ENCODE measurements around the gene GTF2A1. TPM values are rescaled to one million over a fixed set of nuclear protein-coding genes. Genes with fewer than 3 reads are reported as not detected.
"Not testable (repeated sequence)": the region's sequence is repeated elsewhere in the genome, so short reads cannot be mapped to it uniquely, and the experiment has no call there.

The GTF2A1 gene
- total RNA-seq, 1 experiment from 2014 or later: 54.3 TPM

DNA sequence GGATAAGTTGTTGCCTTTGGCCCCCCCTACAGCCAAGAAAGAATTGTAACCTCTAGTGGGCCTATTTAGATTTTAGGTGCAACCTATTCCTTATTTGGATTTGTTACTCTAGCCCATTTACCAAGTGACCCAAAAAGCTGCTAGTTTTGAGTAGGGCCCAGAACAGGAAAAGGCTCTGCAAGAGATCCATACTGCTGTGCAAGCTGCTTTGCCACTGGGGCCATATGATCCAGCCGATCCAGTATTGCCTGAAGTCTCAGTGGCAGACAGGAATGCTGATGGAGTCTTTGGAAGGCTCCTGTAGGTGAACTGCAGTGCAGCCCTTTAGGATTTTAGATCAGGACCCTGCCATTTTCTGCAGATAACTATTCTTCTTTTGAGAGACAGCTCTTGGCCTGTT lies 12.9 kb upstream of the GTF2A1 start:
- H3K27ac ChIP-seq (ENCODE audit: low read depth, low read length, poor library complexity, severe bottlenecking): no peak overlapping the region
- intact Hi-C loops (cut with micrococcal nuclease; ENCODE audit: unreplicated experiment): no loop called here
- DNase-seq (ENCODE audit: low spot score): no peak
- no peak for TF ChIP-seq CTCF (conservative IDR thresholded peaks at IDR 0.05; ENCODE audit: low read depth, low read length)
- TF ChIP-seq EZH2 (IDR thresholded peaks at IDR 0.05; ENCODE audit: borderline replicate concordance, low read depth, low read length, poor library complexity, severe bottlenecking): no peak
- CTCF ChIA-PET: no interaction called here
- H3K9me3 ChIP-seq (ENCODE audit: low read depth, low read length, poor library complexity, severe bottlenecking): no peaks in the 10 kb centered on the region
- POLR2A ChIA-PET (ENCODE audit: low non-redundant PET): no interaction called here
- no peaks in the 10 kb centered on the region for H3K36me3 ChIP-seq (ENCODE audit: insufficient read depth, low read length, poor library complexity, severe bottlenecking)
- peaks cover 9% of the 10 kb centered on the region for H3K4me1 ChIP-seq (ENCODE audit: insufficient read depth, low read length, poor library complexity, severe bottlenecking)
- no peak overlapping the region for H3K4me3 ChIP-seq (ENCODE audit: low read depth, low read length, poor library complexity, severe bottlenecking)
- no peaks in the 10 kb centered on the region for H3K27me3 ChIP-seq (replicated peaks; ENCODE audit: insufficient read depth, low read depth, low read length, poor library complexity)
- no TSS peak for BruUV-seq (replicated peaks)

DNA sequence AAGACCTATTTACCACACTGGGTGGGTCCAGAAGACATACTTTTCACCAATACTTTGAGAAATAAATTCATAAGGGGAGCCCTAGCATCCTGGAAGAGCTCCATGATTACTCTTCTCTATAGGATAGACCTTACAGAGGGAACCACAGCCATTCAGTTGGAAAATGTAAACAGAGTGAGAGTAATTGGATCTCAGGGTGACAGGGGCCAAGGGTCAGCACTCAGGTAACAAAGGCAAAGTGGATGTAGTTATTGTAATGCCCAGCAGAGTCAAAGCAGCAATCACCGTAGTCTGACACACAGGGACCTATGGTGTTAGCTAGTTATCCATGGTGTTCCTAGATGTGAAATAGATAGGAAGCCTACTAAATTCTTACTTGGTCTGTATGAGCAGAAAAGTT lies 10.8 kb upstream of the GTF2A1 start:
- no peak for DNase-seq (ENCODE audit: low spot score)
- POLR2A ChIA-PET (ENCODE audit: low non-redundant PET): no interaction called here
- Histone ChIP-seq H3K4me1 (ENCODE audit: insufficient read depth, low read length, poor library complexity, severe bottlenecking) (peaks cover 9% of the 10 kb centered on the region), H3K36me3 (ENCODE audit: insufficient read depth, low read length, poor library complexity, severe bottlenecking) (no peaks in the 10 kb centered on the region), H3K27me3 (replicated peaks; ENCODE audit: insufficient read depth, low read depth, low read length, poor library complexity) (no peaks in the 10 kb centered on the region), H3K4me3 (ENCODE audit: low read depth, low read length, poor library complexity, severe bottlenecking) (no peak overlapping the region), H3K9me3 (ENCODE audit: low read depth, low read length, poor library complexity, severe bottlenecking) (no peaks in the 10 kb centered on the region), H3K27ac (ENCODE audit: low read depth, low read length, poor library complexity, severe bottlenecking) (no peak overlapping the region)
- BruUV-seq (replicated peaks): no TSS peak
- CTCF ChIA-PET: no interaction called here
- intact Hi-C loops (cut with micrococcal nuclease; ENCODE audit: unreplicated experiment): no loop called here
- TF ChIP-seq CTCF (conservative IDR thresholded peaks at IDR 0.05; ENCODE audit: low read depth, low read length) (no peak), EZH2 (IDR thresholded peaks at IDR 0.05; ENCODE audit: borderline replicate concordance, low read depth, low read length, poor library complexity, severe bottlenecking) (no peak)

DNA sequence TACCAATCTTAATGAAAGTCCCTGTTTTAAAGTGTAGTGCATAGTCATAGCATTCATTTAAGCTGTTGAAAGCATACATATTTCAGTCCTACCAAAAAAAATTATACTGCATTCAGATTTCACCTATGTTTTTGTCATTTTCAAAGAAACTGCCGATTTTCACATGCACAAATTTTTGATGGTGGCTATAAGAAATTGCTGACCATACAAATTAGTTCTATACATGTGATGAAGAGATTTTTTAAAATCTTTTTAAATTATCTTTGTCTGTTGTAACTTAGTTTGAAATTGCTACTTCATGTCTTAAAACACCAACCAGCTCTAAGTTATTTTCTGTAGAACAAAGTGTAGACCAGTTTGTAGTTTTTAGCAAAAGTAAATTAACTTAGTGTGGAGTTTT lies 3.5 kb upstream of the GTF2A1 start:
- H3K27me3 ChIP-seq (replicated peaks; ENCODE audit: insufficient read depth, low read depth, low read length, poor library complexity): no peaks in the 10 kb centered on the region
- no peak overlapping the region for H3K27ac ChIP-seq (ENCODE audit: low read depth, low read length, poor library complexity, severe bottlenecking)
- H3K36me3 ChIP-seq (ENCODE audit: insufficient read depth, low read length, poor library complexity, severe bottlenecking): no peaks in the 10 kb centered on the region
- BruUV-seq (replicated peaks): no TSS peak
- ChIA-PET POLR2A (ENCODE audit: low non-redundant PET) (no interaction called here), CTCF (no interaction called here)
- no peaks in the 10 kb centered on the region for H3K9me3 ChIP-seq (ENCODE audit: low read depth, low read length, poor library complexity, severe bottlenecking)
- TF ChIP-seq EZH2 (IDR thresholded peaks at IDR 0.05; ENCODE audit: borderline replicate concordance, low read depth, low read length, poor library complexity, severe bottlenecking) (no peak), CTCF (conservative IDR thresholded peaks at IDR 0.05; ENCODE audit: low read depth, low read length) (no peak)
- no peak for DNase-seq (ENCODE audit: low spot score)
- peaks cover 6% of the 10 kb centered on the region for H3K4me1 ChIP-seq (ENCODE audit: insufficient read depth, low read length, poor library complexity, severe bottlenecking)
- H3K4me3 ChIP-seq (ENCODE audit: low read depth, low read length, poor library complexity, severe bottlenecking): no peak overlapping the region
- intact Hi-C loops (cut with micrococcal nuclease; ENCODE audit: unreplicated experiment): no loop called here

GRCh38 chr14:81223788-81224187 lies 3.0 kb upstream of the GTF2A1 start:
- H3K27me3 ChIP-seq (replicated peaks; ENCODE audit: insufficient read depth, low read depth, low read length, poor library complexity); DNase-seq (ENCODE audit: low spot score); BruUV-seq (replicated peaks); H3K9me3 ChIP-seq (ENCODE audit: low read depth, low read length, poor library complexity, severe bottlenecking); POLR2A ChIA-PET (ENCODE audit: low non-redundant PET); H3K4me1 ChIP-seq (ENCODE audit: insufficient read depth, low read length, poor library complexity, severe bottlenecking); CTCF ChIA-PET; H3K27ac ChIP-seq (ENCODE audit: low read depth, low read length, poor library complexity, severe bottlenecking); H3K4me3 ChIP-seq (ENCODE audit: low read depth, low read length, poor library complexity, severe bottlenecking); intact Hi-C loops (cut with micrococcal nuclease; ENCODE audit: unreplicated experiment); H3K36me3 ChIP-seq (ENCODE audit: insufficient read depth, low read length, poor library complexity, severe bottlenecking): not testable (repeated sequence)
